Measurements from ENCODE around the gene LGR4.
"Not testable (repeated sequence)": the region's sequence is repeated elsewhere in the genome, so short reads cannot be mapped to it uniquely, and the experiment has no call there.

LGR4 gene

GRCh38 chr11:27459191-27459590 lies 13.4 kb downstream of the LGR4 start:
- DNase-seq (ENCODE audit: low read depth in 4 of 4, low spot score in 1 of 4), result no peak

DNA sequence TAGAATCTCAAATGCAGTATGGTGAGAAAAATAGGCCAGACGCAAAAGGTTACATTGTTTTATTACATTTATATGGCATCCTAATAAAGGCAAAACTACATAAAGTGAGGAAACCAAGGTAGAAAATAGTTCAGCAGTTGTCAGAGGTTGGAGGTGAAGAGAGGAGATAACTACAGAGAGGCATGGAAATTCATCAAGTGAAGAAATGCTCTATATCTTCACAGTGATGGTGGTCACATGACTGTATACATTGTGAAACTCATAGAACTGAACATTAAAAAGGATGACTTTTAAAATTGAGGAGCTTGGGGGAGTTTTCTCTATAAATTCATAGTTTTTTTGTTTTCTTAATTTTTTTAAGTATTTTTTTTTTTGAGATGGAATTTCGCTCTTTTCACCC lies 14.4 kb downstream of the LGR4 start:
- DNase-seq (ENCODE audit: low read depth in 4 of 4, low spot score in 1 of 4), result no peak

GRCh38 chr11:27456795-27457329 lies 15.7 kb downstream of the LGR4 start:
- DNase-seq (ENCODE audit: low read depth in 4 of 4, low spot score in 1 of 4), result no peak

- no peak for DNase-seq (ENCODE audit: low read depth in 4 of 4, low spot score in 1 of 4)
Observed at GRCh38 chr11:27456140-27456794, 16.3 kb downstream of the LGR4 start.

- DNase-seq (ENCODE audit: low read depth in 4 of 4, low spot score in 1 of 4), result no peak
Observed at GRCh38 chr11:27455667-27456066, 16.9 kb downstream of the LGR4 start.

DNA sequence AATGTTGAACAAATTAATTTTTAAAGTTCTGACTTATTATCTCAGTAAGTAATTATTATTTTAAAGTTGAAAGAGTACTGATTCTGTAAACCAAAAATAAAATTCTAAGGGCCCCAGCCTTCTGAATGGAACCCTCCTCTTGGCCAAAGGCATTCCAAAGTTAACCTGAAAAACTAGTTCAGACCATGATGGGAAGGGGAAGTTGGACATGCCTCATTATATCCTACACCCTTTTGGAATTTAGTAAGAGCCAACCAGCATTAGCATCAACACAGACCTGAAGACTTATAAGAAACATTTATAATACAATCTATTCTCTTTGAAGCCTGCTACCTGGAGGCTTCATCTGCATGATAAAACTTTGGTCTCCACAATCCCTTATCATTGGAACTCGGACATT lies 18.9 kb downstream of the LGR4 start:
- no peak for DNase-seq (ENCODE audit: low read depth in 4 of 4, low spot score in 1 of 4)

- DNase-seq (ENCODE audit: low read depth in 4 of 4, low spot score in 1 of 4), result no peak
Observed at GRCh38 chr11:27452147-27452546, 20.4 kb downstream of the LGR4 start.

DNA sequence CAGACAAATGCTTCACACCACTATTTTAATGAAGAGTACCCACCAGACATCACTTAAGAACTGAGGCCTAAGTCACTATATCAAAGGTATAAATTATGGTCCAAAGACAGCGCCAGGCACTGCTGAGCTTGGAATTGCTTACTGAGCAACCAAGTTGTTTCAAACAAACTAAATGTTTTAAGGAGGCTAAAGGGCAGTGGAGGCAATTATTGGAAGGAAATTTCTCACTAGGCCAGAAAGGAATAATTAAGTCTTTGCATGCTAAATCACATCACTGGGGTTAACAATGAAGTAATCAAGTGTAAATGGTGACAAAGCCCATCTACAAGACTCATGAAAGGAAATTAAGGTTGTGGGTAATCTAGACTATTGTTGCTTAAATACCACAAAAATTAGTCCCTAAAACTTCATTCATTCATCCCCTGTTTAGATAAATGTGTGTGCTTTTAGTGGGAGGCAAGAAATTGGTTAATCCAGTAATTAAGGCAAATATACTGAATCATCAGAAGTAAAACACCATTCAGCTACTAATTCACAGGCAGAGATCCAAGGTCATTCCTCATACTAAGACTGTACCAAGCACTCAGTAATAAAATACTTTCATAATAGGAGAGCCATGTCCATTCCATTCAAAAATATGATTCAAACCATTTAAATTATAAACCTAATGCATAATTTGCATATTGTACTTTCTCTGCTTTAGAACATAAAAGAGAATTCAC lies 21.2 kb downstream of the LGR4 start:
- DNase-seq (ENCODE audit: low read depth in 4 of 4, low spot score in 1 of 4), result no peak

- DNase-seq (ENCODE audit: low read depth in 4 of 4, low spot score in 1 of 4), result not testable (repeated sequence)
Observed at GRCh38 chr11:27448184-27448540, 24.4 kb downstream of the LGR4 start.

DNA sequence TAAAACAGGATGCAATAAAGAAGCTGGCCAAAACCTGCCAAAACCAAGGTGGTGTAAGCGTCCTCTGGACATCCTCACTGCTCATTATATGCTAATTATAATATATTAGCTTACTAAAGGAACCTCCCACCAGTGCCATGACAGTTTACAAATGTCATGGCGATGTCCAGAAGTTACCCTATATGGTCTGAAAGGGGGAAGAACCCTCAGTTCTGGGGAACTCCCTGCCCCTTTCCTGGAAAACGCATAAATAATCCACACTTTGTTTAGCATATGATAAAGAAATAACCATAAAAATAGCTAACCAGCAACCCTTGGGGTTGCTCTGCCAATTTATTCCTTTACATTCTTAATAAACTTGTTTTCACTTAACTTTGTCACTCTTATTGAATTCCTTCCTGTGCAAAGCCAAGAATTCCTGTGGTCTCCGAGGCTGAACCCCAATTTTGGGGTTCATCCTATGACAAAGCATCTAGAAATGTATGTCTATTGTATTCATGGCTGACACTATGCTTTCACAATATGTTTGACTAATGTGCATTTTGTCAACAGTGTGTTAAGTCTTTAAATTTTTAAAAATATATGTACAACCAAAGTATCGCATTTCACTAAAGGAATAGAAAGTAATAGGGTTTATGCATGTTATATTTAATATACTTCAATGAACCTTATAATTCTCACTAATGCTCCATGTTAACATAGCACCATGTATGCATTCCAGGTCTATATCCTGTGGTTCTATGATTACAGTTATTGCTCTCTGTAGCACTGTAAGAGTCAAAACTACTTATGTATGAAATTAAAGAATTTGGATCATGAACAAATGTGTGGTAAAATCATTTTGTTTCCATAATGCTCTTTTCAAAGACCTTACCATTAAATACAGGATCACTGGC lies 25.1 kb downstream of the LGR4 start:
- no peak for DNase-seq (ENCODE audit: low read depth in 4 of 4, low spot score in 1 of 4)

DNA sequence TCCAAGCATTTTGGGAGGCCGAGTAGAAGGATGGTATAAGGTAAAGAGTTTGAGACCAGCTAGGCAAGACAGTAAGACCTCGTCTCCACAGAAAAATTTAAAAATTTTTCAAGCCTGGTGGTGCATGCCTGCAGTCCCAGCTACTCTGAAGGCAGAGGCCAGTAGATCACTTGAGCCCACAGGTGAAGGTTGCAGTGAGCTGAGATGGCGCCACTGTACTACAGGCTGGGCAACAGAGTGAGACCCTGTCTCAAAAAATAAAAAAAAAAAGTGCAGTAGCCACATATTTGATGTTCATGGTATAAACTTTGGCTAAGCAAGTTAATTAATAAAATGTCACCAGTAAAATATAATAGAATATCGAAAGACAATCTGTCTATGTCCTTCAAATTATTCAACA lies 27.0 kb downstream of the LGR4 start:
- no peak for DNase-seq (ENCODE audit: low read depth in 4 of 4, low spot score in 1 of 4)

DNA sequence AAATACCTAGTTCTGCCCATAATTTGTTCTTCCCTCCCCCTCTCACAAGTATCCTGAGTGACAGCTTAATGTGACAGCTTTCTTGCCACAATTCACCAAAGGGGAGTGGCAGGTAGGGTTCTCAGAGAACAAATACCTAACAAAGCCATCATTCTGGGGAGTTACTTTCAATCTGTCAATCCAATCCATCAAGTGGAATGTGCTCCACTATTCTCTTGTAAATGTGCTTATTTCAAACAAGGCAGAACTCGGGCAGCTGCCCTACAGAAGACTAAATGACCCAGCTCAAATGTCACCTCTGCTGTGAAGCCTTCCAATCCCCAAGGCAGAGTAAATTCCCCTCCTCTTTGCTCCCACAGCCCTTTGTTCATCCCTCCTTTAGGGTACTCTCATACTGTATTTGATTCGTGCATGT lies 27.8 kb downstream of the LGR4 start:
- DNase-seq (ENCODE audit: low read depth in 4 of 4, low spot score in 1 of 4), result no peak

GRCh38 chr11:27443746-27444507 lies 28.7 kb downstream of the LGR4 start:
- DNase-seq (ENCODE audit: low read depth in 4 of 4, low spot score in 1 of 4), result no peak

DNA sequence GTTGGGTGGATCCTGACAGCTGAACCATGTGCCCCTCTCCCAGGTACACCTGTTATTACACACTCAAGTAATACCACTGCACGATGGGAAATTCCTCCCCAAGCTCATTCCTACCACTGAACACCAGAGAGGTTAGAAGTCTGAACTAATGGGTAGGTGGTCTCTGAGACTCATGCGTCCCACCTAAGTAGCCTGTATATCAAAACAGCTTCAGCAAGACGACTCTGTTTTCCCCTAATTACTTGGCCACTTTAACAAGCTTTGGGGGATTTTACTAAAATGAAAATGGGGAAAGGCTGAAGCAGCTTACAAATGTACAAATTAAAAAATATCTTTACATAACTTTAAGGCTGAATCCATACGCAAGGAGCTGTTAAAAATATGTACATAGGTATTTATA lies 29.4 kb downstream of the LGR4 start:
- DNase-seq (ENCODE audit: low read depth in 4 of 4, low spot score in 1 of 4), result no peak

DNA sequence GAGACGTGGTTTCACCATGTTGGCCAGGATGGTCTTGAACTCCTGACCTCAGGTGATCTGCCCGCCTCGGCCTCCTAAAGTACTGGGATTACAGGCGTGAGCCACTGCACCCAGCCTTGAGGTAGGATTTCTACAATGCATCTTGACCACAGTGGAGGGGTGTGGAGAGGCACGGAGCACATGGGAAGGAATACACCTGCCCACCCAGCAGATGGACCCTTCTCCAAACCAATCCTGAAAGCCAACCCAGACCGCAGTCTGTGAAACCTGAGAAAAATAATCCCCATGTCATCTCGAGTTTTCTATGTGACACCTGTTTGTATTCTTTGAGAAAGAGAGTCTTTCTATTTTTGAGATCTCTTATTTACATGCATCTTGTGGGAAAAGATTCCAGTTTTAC lies 32.5 kb downstream of the LGR4 start:
- no peak for DNase-seq (ENCODE audit: low read depth in 4 of 4, low spot score in 1 of 4)

DNA sequence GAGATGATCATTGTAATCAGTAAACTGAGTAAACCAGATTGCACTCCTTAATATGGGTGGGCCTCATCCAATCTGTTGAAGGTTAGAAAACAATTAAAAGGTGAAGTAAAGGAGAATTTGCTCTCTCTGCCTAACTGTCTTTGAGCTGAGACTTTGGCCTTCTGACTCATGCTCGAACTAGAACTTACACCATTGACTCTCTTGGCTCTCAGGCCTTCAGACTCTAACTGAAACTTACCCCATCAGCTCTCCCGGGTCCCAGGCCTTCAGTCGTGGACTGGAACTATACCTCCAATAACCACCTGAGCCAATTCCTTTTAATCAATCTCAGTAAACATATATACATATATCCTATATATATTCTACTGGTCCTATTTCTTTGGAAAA lies 34.0 kb downstream of the LGR4 start:
- no peak for DNase-seq (ENCODE audit: low read depth in 4 of 4, low spot score in 1 of 4)

- DNase-seq (ENCODE audit: low read depth in 4 of 4, low spot score in 1 of 4), result no peak
Observed at GRCh38 chr11:27437829-27438594, 34.6 kb downstream of the LGR4 start.

- no peak for DNase-seq (ENCODE audit: low read depth in 4 of 4, low spot score in 1 of 4)
Observed at GRCh38 chr11:27436916-27437315, 35.7 kb downstream of the LGR4 start.

GRCh38 chr11:27433742-27434141 lies 38.8 kb downstream of the LGR4 start:
- no peak for DNase-seq (ENCODE audit: low read depth in 4 of 4, low spot score in 1 of 4)

- DNase-seq (ENCODE audit: low read depth in 4 of 4, low spot score in 1 of 4), result no peak
Observed at GRCh38 chr11:27431808-27432207, 40.8 kb downstream of the LGR4 start.
